T-helper 2 cell treated with Interferon-gamma antibody and Interleukin-4, amounts not matched to agents 5 μg/mL and 100 μg/mL, for 36 hours (primary cell): ENCODE data around the gene TTL.
A peak's percentile ranks its signal among the peaks of the same experiment; 100 is the strongest.
"Not testable (repeated sequence)": the region's sequence is repeated elsewhere in the genome, so short reads cannot be mapped to it uniquely, and the experiment has no call there.

Experiments
- DNase-seq: peaks from one replicate; pipeline ENCODE4 v3.0.0; 2021; ENCODE audit warnings: low spot score
- H3K27ac Mint-ChIP-seq: one replicate; pipeline ENCODE4 v1.8.0; 2021; ENCODE audit warnings: mild to moderate bottlenecking, mixed read lengths
- H3K27me3 Mint-ChIP-seq: one replicate; pipeline ENCODE4 v1.8.0; 2021; ENCODE audit warnings: low read depth, mixed read lengths
- H3K36me3 Mint-ChIP-seq: one replicate; pipeline ENCODE4 v1.8.0; 2021; ENCODE audit warnings: low read depth, mixed read lengths
- H3K4me1 Mint-ChIP-seq: one replicate; pipeline ENCODE4 v1.8.0; 2021; ENCODE audit warnings: low read depth, mixed read lengths
- H3K4me3 Mint-ChIP-seq: one replicate; pipeline ENCODE4 v1.8.0; 2022; ENCODE audit warnings: mild to moderate bottlenecking, moderate library complexity, mixed read lengths
- H3K9me3 Mint-ChIP-seq: one replicate; pipeline ENCODE4 v1.8.0; 2021; ENCODE audit warnings: mixed read lengths

The TTL gene

GRCh38 chr2:112523291-112523777 lies 41.4 kb downstream of the TTL start:
- no peak overlapping the region for H3K4me3 Mint-ChIP-seq
- peak overlapping the region; percentile 44 for H3K27ac Mint-ChIP-seq
- no peaks in the 10 kb centered on the region for H3K27me3 Mint-ChIP-seq
- no peaks in the 10 kb centered on the region for H3K4me1 Mint-ChIP-seq
- no peak for DNase-seq
- peaks cover 62% of the 10 kb centered on the region for H3K36me3 Mint-ChIP-seq
- no peaks in the 10 kb centered on the region for H3K9me3 Mint-ChIP-seq

- not testable (repeated sequence) for H3K27me3 Mint-ChIP-seq, DNase-seq, H3K4me3 Mint-ChIP-seq, H3K4me1 Mint-ChIP-seq, H3K9me3 Mint-ChIP-seq, H3K27ac Mint-ChIP-seq
- H3K36me3 Mint-ChIP-seq: peaks cover 65% of the 10 kb centered on the region
Observed at GRCh38 chr2:112524276-112524675, 42.3 kb downstream of the TTL start.

GRCh38 chr2:112528541-112528940 lies 46.6 kb downstream of the TTL start:
- DNase-seq: no peak
- Mint-ChIP-seq H3K27ac (no peak overlapping the region), H3K4me1 (no peaks in the 10 kb centered on the region), H3K36me3 (peaks cover 54% of the 10 kb centered on the region), H3K9me3 (no peaks in the 10 kb centered on the region), H3K4me3 (no peak overlapping the region), H3K27me3 (no peaks in the 10 kb centered on the region)

DNA sequence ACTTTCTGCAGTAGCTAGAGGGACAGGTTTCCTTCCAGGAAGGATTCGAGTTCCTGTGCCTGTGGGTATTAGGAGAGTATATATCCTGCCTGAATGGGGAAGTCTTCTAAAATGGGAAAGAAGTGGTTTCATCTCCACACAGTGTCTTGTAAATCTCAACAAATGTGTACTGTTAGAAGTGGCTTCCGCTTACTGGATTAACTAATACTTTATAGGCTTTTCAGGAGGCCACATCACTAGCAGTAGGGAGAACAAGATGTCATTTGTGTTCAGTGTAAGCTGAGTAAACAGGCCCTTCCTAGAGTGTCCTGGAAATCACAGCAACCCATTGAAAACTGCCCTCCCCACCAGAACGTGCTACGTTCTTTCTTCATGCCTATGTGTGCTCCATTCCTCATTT lies 47.8 kb downstream of the TTL start:
- H3K4me3 Mint-ChIP-seq: no peak overlapping the region
- DNase-seq: no peak
- no peaks in the 10 kb centered on the region for H3K27me3 Mint-ChIP-seq
- H3K4me1 Mint-ChIP-seq: no peaks in the 10 kb centered on the region
- peaks cover 46% of the 10 kb centered on the region for H3K36me3 Mint-ChIP-seq
- H3K9me3 Mint-ChIP-seq: no peaks in the 10 kb centered on the region
- H3K27ac Mint-ChIP-seq: no peak overlapping the region

- no peak for DNase-seq
- Mint-ChIP-seq H3K27ac (no peak overlapping the region), H3K36me3 (peaks cover 40% of the 10 kb centered on the region)
Observed at GRCh38 chr2:112530728-112531127, 48.8 kb downstream of the TTL start.

GRCh38 chr2:112534826-112535225 lies 52.9 kb downstream of the TTL start:
- H3K4me3 Mint-ChIP-seq: no peak overlapping the region

More at GRCh38 chr2:112530728-112531127, 48.8 kb downstream of the TTL start:
- no peaks in the 10 kb centered on the region for H3K9me3 Mint-ChIP-seq
- H3K4me3 Mint-ChIP-seq: no peak overlapping the region
- no peaks in the 10 kb centered on the region for H3K27me3 Mint-ChIP-seq
- no peaks in the 10 kb centered on the region for H3K4me1 Mint-ChIP-seq

GRCh38 chr2:112536665-112537064 lies 54.7 kb downstream of the TTL start:
- not testable (repeated sequence) for H3K27me3 Mint-ChIP-seq, H3K4me1 Mint-ChIP-seq, H3K4me3 Mint-ChIP-seq, H3K36me3 Mint-ChIP-seq, DNase-seq, H3K27ac Mint-ChIP-seq, H3K9me3 Mint-ChIP-seq

More at GRCh38 chr2:112534826-112535225, 52.9 kb downstream of the TTL start:
- no peaks in the 10 kb centered on the region for H3K4me1 Mint-ChIP-seq
- H3K27ac Mint-ChIP-seq: no peak overlapping the region
- H3K36me3 Mint-ChIP-seq: peaks cover 17% of the 10 kb centered on the region
- DNase-seq: no peak
- no peaks in the 10 kb centered on the region for H3K9me3 Mint-ChIP-seq
- H3K27me3 Mint-ChIP-seq: no peaks in the 10 kb centered on the region

DNA sequence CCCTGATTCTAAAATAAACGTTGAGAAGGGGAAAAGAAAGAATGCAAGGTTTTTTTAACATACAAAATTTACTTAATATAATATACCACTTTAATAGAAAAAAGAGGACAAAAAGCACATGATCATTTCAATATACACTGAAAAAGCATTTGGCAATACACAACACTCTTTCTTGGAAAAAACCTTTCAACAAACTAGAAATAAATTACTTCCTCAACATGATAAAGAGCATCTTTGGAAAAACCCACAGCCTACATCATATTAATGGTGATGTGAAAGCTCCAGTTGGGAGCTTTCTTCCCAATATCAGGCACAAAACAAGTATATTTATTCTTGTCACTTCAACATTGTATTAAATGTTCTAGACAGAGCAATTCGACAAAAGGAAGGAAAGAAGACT lies 57.4 kb downstream of the TTL start:
- H3K27me3 Mint-ChIP-seq: no peaks in the 10 kb centered on the region
- no peak overlapping the region for H3K27ac Mint-ChIP-seq
- no peaks in the 10 kb centered on the region for H3K9me3 Mint-ChIP-seq
- H3K36me3 Mint-ChIP-seq: no peaks in the 10 kb centered on the region
- peaks cover 9% of the 10 kb centered on the region for H3K4me1 Mint-ChIP-seq
- DNase-seq: no peak
- H3K4me3 Mint-ChIP-seq: no peak overlapping the region

- Mint-ChIP-seq H3K36me3 (no peaks in the 10 kb centered on the region), H3K9me3 (no peaks in the 10 kb centered on the region), H3K4me1 (peaks cover 12% of the 10 kb centered on the region), H3K27me3 (no peaks in the 10 kb centered on the region), H3K27ac (no peak overlapping the region), H3K4me3 (no peak overlapping the region)
- no peak for DNase-seq
Observed at GRCh38 chr2:112540906-112541305, 59.0 kb downstream of the TTL start.

DNA sequence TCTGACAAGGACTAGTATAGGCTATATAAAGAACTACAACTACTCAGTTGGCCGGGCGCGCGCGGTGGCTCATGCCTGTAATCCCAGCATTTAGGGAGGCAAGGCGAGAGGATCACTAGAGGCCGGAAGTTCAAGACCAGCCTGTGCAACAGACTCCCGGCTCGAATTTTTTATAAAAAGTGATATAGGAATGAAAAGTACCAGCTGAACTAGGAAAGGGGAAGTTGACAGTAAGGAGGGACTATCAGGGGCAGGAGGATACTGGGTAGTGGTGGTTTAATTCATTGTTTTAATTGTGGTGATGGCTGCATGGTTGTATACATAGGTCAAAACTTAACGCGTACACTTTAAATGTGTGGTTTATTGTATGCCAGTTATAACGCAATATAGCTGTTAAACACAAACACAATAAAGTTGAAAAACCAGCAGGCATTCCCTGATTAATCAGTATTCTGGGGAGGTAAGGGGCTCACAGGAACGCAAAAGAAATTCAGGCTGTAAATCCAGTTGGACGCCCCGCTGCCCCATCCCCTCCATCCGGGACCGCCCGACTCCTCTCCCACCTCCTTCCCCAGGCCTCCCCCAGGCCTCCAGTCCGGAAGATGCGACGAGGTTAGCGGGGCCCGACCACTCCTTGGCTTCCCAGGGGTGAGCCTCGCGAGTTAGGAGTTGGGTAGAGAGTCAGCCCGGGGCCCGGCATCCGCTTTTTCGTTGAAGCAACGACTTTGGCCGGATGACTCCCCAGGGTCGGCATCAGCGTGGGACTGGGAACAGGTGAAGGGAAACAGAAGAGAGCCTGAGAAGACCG lies 59.6 kb downstream of the TTL start:
- Mint-ChIP-seq H3K27ac (no peak overlapping the region), H3K4me3 (no peak overlapping the region), H3K4me1 (peaks cover 12% of the 10 kb centered on the region), H3K27me3 (no peaks in the 10 kb centered on the region), H3K36me3 (peaks cover 3% of the 10 kb centered on the region), H3K9me3 (no peaks in the 10 kb centered on the region)
- peak; percentile 76 for DNase-seq

GRCh38 chr2:112542123-112542983 lies 60.4 kb downstream of the TTL start, which contains the start of gene POLR1B:
Gene POLR1B (plus strand): TSS chr2:112542465. CDS start chr2:112542495, 30 bp downstream.
- peak; percentile 84 for DNase-seq
- H3K27me3 Mint-ChIP-seq: no peaks in the 10 kb centered on the region
- H3K9me3 Mint-ChIP-seq: no peaks in the 10 kb centered on the region
- H3K4me1 Mint-ChIP-seq: peaks cover 14% of the 10 kb centered on the region
- H3K27ac Mint-ChIP-seq: no peak within 1 kb of the TSS
- H3K36me3 Mint-ChIP-seq: peaks cover 10% of the 10 kb centered on the region
- H3K4me3 Mint-ChIP-seq: no peak within 1 kb of the TSS

DNA sequence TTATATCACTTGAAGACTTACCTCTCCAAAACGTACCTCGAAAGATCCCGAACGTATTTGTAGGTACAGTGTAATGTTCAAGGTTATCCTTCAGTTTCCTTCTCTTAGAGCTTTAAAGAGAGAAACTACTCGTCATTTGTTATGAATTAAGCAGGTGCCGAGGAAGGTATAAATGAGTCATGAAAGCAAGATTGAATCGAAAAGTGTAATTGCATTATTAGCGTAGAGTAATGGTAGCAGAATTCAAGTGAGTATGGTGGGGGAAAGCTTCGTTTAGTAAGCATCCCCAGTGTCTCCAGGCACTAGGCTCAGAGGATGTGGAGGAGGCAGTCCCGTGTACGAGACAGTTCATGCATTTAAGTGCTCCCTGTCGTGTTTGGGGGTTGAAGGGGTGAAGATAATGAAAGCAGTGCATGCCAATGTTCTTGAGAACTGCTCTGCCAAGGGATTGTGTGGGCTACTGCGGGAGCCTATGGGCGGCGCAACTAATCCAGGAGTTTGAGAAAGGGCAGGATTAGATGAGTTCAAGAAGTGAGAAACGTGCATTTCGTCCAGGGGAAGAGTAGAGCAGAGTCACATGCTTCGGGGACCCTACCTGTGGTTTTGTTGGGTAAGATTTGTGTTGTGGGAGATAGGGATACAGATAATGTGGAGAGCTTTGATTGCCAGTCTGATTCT lies 61.2 kb downstream of the TTL start:
- Mint-ChIP-seq H3K27me3 (no peaks in the 10 kb centered on the region), H3K9me3 (no peaks in the 10 kb centered on the region), H3K27ac (no peak overlapping the region), H3K4me3 (no peak overlapping the region), H3K4me1 (peaks cover 16% of the 10 kb centered on the region), H3K36me3 (peaks cover 17% of the 10 kb centered on the region)
- no peak for DNase-seq

GRCh38 chr2:112547333-112547732 lies 65.4 kb downstream of the TTL start:
- no peaks in the 10 kb centered on the region for H3K9me3 Mint-ChIP-seq
- no peak for DNase-seq
- no peak overlapping the region for H3K4me3 Mint-ChIP-seq
- peaks cover 7% of the 10 kb centered on the region for H3K4me1 Mint-ChIP-seq
- no peaks in the 10 kb centered on the region for H3K27me3 Mint-ChIP-seq
- peaks cover 46% of the 10 kb centered on the region for H3K36me3 Mint-ChIP-seq
- no peak overlapping the region for H3K27ac Mint-ChIP-seq

DNA sequence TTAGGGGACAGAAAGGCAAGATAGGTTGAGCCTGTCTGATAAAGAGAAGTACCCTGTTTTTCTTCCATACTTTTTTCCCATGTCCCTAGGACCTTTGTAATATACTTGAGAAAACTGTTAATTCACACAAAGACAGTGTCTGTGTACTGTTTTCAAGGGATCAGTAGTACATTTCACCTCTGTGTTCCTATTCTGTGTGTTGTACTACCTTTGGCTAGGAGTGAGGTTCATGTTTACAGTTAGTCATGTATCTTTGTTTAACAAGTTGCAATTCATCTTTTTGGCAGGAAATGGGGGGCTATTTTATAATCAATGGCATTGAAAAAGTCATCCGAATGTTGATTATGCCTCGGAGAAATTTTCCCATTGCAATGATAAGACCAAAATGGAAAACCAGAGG lies 67.0 kb downstream of the TTL start:
- Mint-ChIP-seq H3K27me3 (no peaks in the 10 kb centered on the region), H3K9me3 (no peaks in the 10 kb centered on the region), H3K36me3 (peaks cover 57% of the 10 kb centered on the region), H3K4me3 (no peak overlapping the region), H3K27ac (no peak overlapping the region), H3K4me1 (peaks cover 7% of the 10 kb centered on the region)
- no peak for DNase-seq
